PC-9 (cell line): Measurements from ENCODE around the gene BFSP1. TPM values are rescaled to one million over a fixed set of nuclear protein-coding genes. Genes with fewer than 3 reads are reported as not detected.

Experiments used
- BruUV-seq: library from RNA; stranded (reverse); fragments of 400-500 nt; replicated peaks from 2 replicates; lab custom pipeline; 2021; lab: Mats Ljungman, UMichigan
- CTCF ChIA-PET: fragments of 300-600 bp; sonication (Branson Sonifier 250); formaldehyde crosslinking; loops from one replicate; lab custom pipeline; 2022; ENCODE audit warnings: antibody characterized with exemption; lab: Charles Lee
- POLR2A ChIA-PET: fragments of 300-600 bp; sonication (Branson Sonifier 250); formaldehyde crosslinking; loops from one replicate; lab custom pipeline; 2022; ENCODE audit warnings: antibody characterized with exemption; ENCODE audit not compliant: unreplicated experiment; lab: Charles Lee
- DNase-seq, 2 experiments: peaks; one replicate each; pipeline versions ENCODE4 v3.0.0 to v3.0.0-alpha.2; 2015 to 2022; ENCODE audit warnings: mixed read lengths in 1 of 2
- H2AFZ ChIP-seq: fragments of 200-600 bp; sonication (generic); 2 replicates; pipeline ENCODE4 v1.8.1; 2017; ENCODE audit warnings: antibody characterized with exemption
- H3F3A ChIP-seq: fragments of 200-600 bp; sonication (generic); 2 replicates; pipeline ENCODE4 v1.8.1; 2017; ENCODE audit warnings: antibody characterized with exemption, mild to moderate bottlenecking, low read depth; ENCODE audit not compliant: insufficient read depth
- H3K27ac ChIP-seq: fragments of 200-600 bp; sonication (generic); 2 replicates; pipeline ENCODE4 v1.6.1; 2016; ENCODE audit warnings: mixed run types
- H3K27me3 ChIP-seq: fragments of 200-600 bp; sonication (generic); 2 replicates; pipeline ENCODE4 v1.6.1; 2016; ENCODE audit warnings: low read depth, mixed run types; ENCODE audit not compliant: insufficient read depth
- H3K36me3 ChIP-seq: fragments of 200-600 bp; sonication (generic); 2 replicates; pipeline ENCODE4 v1.6.1; 2016; ENCODE audit warnings: low read depth, mixed run types
- H3K4me1 ChIP-seq: fragments of 200-600 bp; sonication (generic); replicated peaks from 2 replicates; pipeline ENCODE4 v1.6.1; 2016; ENCODE audit warnings: mixed run types; ENCODE audit not compliant: insufficient read depth
- H3K4me2 ChIP-seq: fragments of 200-600 bp; sonication (generic); 2 replicates; pipeline ENCODE4 v1.6.1; 2017; ENCODE audit warnings: mixed run types
- H3K4me3 ChIP-seq: fragments of 200-600 bp; sonication (generic); 2 replicates; pipeline ENCODE4 v1.6.1; 2016; ENCODE audit warnings: mixed run types
- H3K79me2 ChIP-seq: fragments of 200-600 bp; sonication (generic); 2 replicates; pipeline ENCODE4 v1.6.1; 2017; ENCODE audit warnings: low read depth, mixed run types
- H3K9me2 ChIP-seq: fragments of 200-600 bp; sonication (generic); 2 replicates; pipeline ENCODE4 v1.8.1; 2017; ENCODE audit warnings: mild to moderate bottlenecking; ENCODE audit not compliant: insufficient read depth
- H3K9me3 ChIP-seq: fragments of 200-600 bp; sonication (generic); 2 replicates; pipeline ENCODE4 v1.8.1; 2016; ENCODE audit warnings: low read depth; ENCODE audit not compliant: insufficient read depth
- H4K20me1 ChIP-seq: fragments of 200-600 bp; sonication (generic); 2 replicates; pipeline ENCODE4 v1.8.1; 2017; ENCODE audit not compliant: insufficient read depth
- EZH2 ChIP-seq: fragments of 200-600 bp; sonication (generic); IDR thresholded peaks from 2 replicates; pipeline ENCODE4 v1.8.0; 2017; ENCODE audit warnings: antibody characterized with exemption, low read depth
- intact Hi-C: fragments of 100-400 bp; cut with micrococcal nuclease; formaldehyde crosslinking; loops from one replicate; pipeline ENCODE4 v1.10.0; 2022; ENCODE audit not compliant: unreplicated experiment
- total RNA-seq: library from RNA; stranded (reverse); gene quantifications from 2 replicates; pipeline ENCODE4 v1.2.3, GENCODE V29; 2021
- TF ChIP-seq, protein P1 (sequence below): fragments of 200-600 bp; sonication (generic); conservative IDR thresholded peaks from 2 replicates; pipeline ENCODE4 v1.6.1; 2017; ENCODE audit warnings: mixed run types, antibody characterized with exemption, mild to moderate bottlenecking, moderate library complexity

Gene BFSP1
- total RNA-seq, 1 experiment from 2014 or later = 13.8 TPM

DNA sequence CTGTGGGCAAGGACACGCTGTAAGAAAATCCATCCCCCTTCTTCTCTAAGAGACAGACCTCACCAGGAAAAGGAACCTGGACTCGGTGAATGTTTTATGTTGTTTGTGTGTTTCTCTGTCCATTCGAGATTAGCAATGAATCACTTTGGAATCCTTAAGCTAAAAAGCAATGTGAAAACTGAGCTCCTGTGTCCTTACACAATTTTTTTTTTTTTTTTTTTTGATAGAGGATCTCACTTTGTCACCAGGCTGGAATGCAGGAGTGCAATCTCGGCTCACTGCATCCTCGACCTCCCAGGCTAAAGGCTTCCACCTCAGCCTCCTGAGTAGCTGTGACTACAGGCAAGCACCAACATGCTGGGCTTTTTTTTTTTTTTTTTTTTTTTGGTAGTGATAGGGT lies 32.1 kb downstream of the BFSP1 start:
- DNase-seq = peak; percentile 50 to 74
- H3K4me3 ChIP-seq = no peak overlapping the region
- no peak overlapping the region for H2AFZ ChIP-seq
- peak overlapping the region; percentile 27; the same call in 1 of the 2 replicates for H3K4me2 ChIP-seq
- intact Hi-C loops = no loop called here
- H3K79me2 ChIP-seq = no peaks in the 10 kb centered on the region
- no peak overlapping the region for H3K27ac ChIP-seq
- peaks cover 3% of the 10 kb centered on the region; the same call in 1 of the 2 replicates for H3F3A ChIP-seq
- H3K4me1 ChIP-seq = peaks cover 8% of the 10 kb centered on the region
- no peaks in the 10 kb centered on the region; the same call in 1 of the 2 replicates for H3K27me3 ChIP-seq
- H3K9me3 ChIP-seq = no peaks in the 10 kb centered on the region
- H4K20me1 ChIP-seq = no peaks in the 10 kb centered on the region
- no peaks in the 10 kb centered on the region for H3K9me2 ChIP-seq
- ChIA-PET CTCF (interaction anchor here (0.5 to 0.6 kb wide), 2 partner anchors 496 to 697 kb away, joined by 3 read pairs; no protein-coding TSS in a partner anchor), POLR2A (interaction anchor here (0.6 to 0.7 kb wide), 2 partner anchors 10 to 698 kb away, joined by 3 to 4 read pairs; no protein-coding TSS in a partner anchor)
- TF ChIP-seq, protein P1, sequence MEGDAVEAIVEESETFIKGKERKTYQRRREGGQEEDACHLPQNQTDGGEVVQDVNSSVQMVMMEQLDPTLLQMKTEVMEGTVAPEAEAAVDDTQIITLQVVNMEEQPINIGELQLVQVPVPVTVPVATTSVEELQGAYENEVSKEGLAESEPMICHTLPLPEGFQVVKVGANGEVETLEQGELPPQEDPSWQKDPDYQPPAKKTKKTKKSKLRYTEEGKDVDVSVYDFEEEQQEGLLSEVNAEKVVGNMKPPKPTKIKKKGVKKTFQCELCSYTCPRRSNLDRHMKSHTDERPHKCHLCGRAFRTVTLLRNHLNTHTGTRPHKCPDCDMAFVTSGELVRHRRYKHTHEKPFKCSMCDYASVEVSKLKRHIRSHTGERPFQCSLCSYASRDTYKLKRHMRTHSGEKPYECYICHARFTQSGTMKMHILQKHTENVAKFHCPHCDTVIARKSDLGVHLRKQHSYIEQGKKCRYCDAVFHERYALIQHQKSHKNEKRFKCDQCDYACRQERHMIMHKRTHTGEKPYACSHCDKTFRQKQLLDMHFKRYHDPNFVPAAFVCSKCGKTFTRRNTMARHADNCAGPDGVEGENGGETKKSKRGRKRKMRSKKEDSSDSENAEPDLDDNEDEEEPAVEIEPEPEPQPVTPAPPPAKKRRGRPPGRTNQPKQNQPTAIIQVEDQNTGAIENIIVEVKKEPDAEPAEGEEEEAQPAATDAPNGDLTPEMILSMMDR = no peak
- no peak for TF ChIP-seq EZH2
- H3K36me3 ChIP-seq = no peaks in the 10 kb centered on the region
- BruUV-seq = no TSS peak

DNA sequence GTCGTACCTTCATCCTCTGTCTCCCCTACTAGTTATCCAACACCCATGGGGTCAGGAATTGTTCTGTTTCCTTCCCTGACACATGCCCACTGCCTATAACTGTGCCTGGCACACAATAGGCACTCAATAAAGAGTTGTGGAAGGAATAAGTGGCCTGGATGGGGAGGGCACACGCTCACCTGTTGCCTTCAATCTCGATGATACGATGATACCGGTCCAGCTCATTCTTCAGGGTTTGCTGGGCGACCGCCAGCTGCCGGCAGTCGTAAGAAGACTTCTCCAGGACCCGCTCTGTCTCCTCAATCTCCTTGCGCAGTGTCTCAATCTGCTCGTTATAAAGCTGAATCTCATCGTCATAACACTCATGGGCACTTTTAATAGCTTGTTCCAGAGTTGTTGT lies 32.5 kb downstream of the BFSP1 start:
- CTCF ChIA-PET = interaction anchor here (0.6 kb wide), 1 partner anchor 697 kb away, joined by 3 read pairs; no protein-coding TSS in a partner anchor
- POLR2A ChIA-PET = interaction anchor here (0.6 to 0.7 kb wide), 2 partner anchors 10 to 699 kb away, joined by 3 to 4 read pairs; no protein-coding TSS in a partner anchor
- TF ChIP-seq, protein P1 = no peak
- no peak for TF ChIP-seq EZH2

DNA sequence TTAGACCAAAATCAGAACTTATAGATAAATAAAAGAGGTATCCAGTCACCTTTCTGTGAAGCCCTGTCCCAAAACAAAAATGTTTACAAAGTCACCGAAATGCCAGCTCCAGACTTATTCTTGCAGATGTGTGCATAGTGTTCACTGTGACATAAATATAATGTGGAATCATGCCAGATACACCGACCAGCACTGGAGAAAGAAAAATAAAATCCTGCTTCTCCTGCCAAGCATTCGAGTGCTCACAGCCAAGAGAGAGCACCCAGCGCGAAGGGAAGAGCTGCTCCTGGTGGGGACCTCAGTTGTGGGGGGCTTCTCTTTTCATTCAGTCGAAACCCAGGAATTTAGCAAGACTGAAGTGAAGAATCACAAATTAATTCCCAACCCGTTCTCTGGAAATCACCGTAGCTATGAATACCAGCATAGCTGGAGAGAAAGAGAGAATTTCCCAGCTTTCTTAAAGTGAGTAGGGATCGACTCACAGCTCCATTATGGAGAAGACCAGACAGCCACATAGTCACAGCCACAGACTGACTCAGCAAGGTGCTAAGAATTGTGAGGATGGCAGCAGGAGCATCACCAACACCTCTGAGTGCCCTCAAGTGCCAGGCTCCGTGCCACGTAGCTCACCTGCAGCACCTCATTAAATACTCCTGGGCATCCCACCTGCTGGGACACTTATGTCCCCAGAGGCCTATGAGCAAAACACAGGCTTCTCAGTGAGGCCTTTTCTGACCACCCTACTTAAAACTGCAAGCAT lies 33.2 kb downstream of the BFSP1 start:
- Histone ChIP-seq H3K27me3 (peaks cover 7% of the 10 kb centered on the region), H2AFZ (no peak overlapping the region), H3K9me3 (no peaks in the 10 kb centered on the region), H3K79me2 (no peaks in the 10 kb centered on the region), H3F3A (peaks cover 3% of the 10 kb centered on the region; the same call in 1 of the 2 replicates), H3K4me1 (peaks cover 8% of the 10 kb centered on the region), H3K36me3 (no peaks in the 10 kb centered on the region), H3K4me2 (no peak overlapping the region), H3K4me3 (no peak overlapping the region), H4K20me1 (no peaks in the 10 kb centered on the region), H3K27ac (no peak overlapping the region), H3K9me2 (no peaks in the 10 kb centered on the region)
- ChIA-PET CTCF (interaction anchor here (0.6 kb wide), 1 partner anchor 69 kb away, joined by 5 read pairs; no protein-coding TSS in a partner anchor), POLR2A (no interaction called here)
- DNase-seq = no peak
- no TSS peak for BruUV-seq
- TF ChIP-seq, protein P1 = no peak
- no peak for TF ChIP-seq EZH2
- intact Hi-C loops = no loop called here

More for the DNA sequence above, 32.5 kb downstream of the BFSP1 start:
- H3K4me1 ChIP-seq = peaks cover 8% of the 10 kb centered on the region
- no peaks in the 10 kb centered on the region for H4K20me1 ChIP-seq
- H3K27ac ChIP-seq = no peak overlapping the region
- no peaks in the 10 kb centered on the region for H3K36me3 ChIP-seq
- peak overlapping the region; percentile 27; the same call in 1 of the 2 replicates for H3K4me2 ChIP-seq
- intact Hi-C loops = no loop called here
- no peaks in the 10 kb centered on the region for H3K79me2 ChIP-seq
- peaks cover 3% of the 10 kb centered on the region; the same call in 1 of the 2 replicates for H3F3A ChIP-seq
- DNase-seq = no peak
- no peak overlapping the region for H2AFZ ChIP-seq
- TSS peak; percentile 30 for BruUV-seq
- peaks cover under 1% of the 10 kb centered on the region for H3K27me3 ChIP-seq
- H3K9me2 ChIP-seq = no peaks in the 10 kb centered on the region
- H3K4me3 ChIP-seq = no peak overlapping the region
- H3K9me3 ChIP-seq = no peaks in the 10 kb centered on the region
